Upper lobe of left lung (tissue), 6 donors: ENCODE data around the gene ELANE. TPM values are rescaled to one million over a fixed set of nuclear protein-coding genes. Genes with fewer than 3 reads are reported as not detected.
A peak's percentile ranks its signal among the peaks of the same experiment; 100 is the strongest.

Experiments used
- ATAC-seq, 2 donors: fragments of 200-7000 bp; cut with Tn5 transposase; one replicate each; pipeline ENCODE4 v1.9.1; 2022; ENCODE audit warnings: mild to moderate bottlenecking in 2 of 2, moderate library complexity in 2 of 2; ENCODE audit not compliant: low FRiP score in 2 of 2
- DNase-seq, 2 donors: peaks; one replicate each; pipeline ENCODE4 v3.0.0-alpha.2; 2019 to 2020
- H3K27ac ChIP-seq, 4 donors: fragments of 200-600 bp; sonication (generic); one replicate each; pipeline ENCODE4 v1.5.1; 2016 to 2019
- H3K27me3 ChIP-seq, 4 donors: fragments of 200-600 bp; sonication (generic); one replicate each; pipeline ENCODE4 v1.5.1; 2017 to 2019
- H3K36me3 ChIP-seq, 4 donors: fragments of 200-600 bp; sonication (generic); one replicate each; pipeline ENCODE4 v1.5.1; 2016 to 2019
- H3K4me1 ChIP-seq, 4 donors: fragments of 200-600 bp; sonication (generic); one replicate each; pipeline ENCODE4 v1.5.1; 2018 to 2019
- H3K4me3 ChIP-seq, 4 donors: fragments of 200-600 bp; sonication (generic); one replicate each; pipeline ENCODE4 v1.5.1; 2017 to 2019; ENCODE audit warnings: mild to moderate bottlenecking in 2 of 4, moderate library complexity in 1 of 4
- H3K9me3 ChIP-seq, 4 donors: fragments of 200-600 bp; sonication (generic); one replicate each; pipeline ENCODE4 v1.5.1; 2018 to 2019
- EP300 ChIP-seq, 4 donors: sonication (generic); formaldehyde crosslinking; IDR thresholded peaks; one replicate each; pipeline ENCODE4 v1.5.1; 2017; ENCODE audit warnings: antibody characterized with exemption in 4 of 4, control low read depth in 2 of 4
- POLR2A ChIP-seq, 4 donors: fragments of 450-650 bp; IDR thresholded peaks; one replicate each; pipeline ENCODE4 v1.5.1; 2016 to 2017; ENCODE audit warnings: antibody characterized with exemption in 4 of 4, mild to moderate bottlenecking in 2 of 4
- POLR2AphosphoS5 ChIP-seq, 2 donors: sonication (generic); formaldehyde crosslinking; IDR thresholded peaks; one replicate each; pipeline ENCODE4 v1.5.1; 2017; ENCODE audit warnings: antibody characterized with exemption in 2 of 2
- whole genome bisulfite sequencing, 2 donors: methylation state at CpG; one replicate each; pipeline ENCODE4 v1.1.5; 2017 to 2018; 5-methylcytosine and 5-hydroxymethylcytosine counted together
- total RNA-seq, 6 donors: library from RNA; depleted of rRNA in 4 of 6; stranded (reverse); fragments of >200 nt in 4 of 6; gene quantifications; one replicate each; pipeline versions ENCODE4 v1.1.0 to v1.2.1, GENCODE V29; 2016 to 2021
- TF ChIP-seq, protein P1 (sequence below), 6 experiments: fragments of 450-650 bp in 4 of 6; fragments of 200-600 bp in 2 of 6; sonication (generic) in 2 of 6; IDR thresholded peaks; one replicate each; pipeline ENCODE4 v1.5.1; 2016 to 2019; ENCODE audit warnings: antibody characterized with exemption in 6 of 6
- donor health status: DM: no; HTN: no; CAD: no; lungs with moderate emphysema.
- donor health status: DM: no; HTN: yes; CAD: no; lungs with severe emphysema.

Gene ELANE
- total RNA-seq, 6 donors from 2014 or later: 0.69 to 11.9 (median 1.3) TPM; not detected in 1

DNA sequence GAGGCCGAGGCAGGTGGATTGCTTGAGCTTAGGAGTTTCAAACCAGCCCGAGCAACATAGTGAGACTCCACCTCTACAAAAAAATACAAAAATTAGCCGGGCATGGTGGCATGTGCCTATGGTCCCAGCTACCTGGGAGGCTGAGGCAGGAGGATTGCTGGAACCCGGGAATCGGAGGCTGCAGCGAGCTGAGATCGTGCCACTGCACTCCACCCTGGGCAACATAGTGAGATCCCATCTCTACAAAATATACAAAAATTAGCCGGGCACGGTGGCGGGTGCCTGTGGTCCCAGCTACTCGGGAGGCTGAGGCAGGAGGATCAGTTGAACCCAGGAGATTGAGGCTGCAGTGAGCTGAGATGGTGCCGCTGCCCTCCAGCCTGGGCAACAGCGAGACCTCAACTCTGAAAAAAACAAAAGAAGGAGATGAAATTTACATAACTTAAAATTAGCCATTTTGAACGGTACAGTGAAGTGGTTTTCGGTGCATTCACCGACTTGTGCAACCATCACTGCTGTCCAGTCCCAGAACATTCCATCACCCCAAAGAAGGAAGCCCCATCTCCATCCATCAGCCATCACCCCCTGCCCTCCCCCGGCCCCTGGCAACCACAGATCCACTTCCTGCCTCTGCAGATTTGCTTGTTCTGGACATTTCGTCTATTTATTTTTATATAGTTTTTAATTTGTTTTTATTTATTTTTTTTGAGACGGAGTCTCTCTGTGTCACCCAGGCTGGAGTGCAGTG, 26.0 kb upstream of the ELANE start:
- no peak for DNase-seq
- no peak for TF ChIP-seq POLR2AphosphoS5 (IDR thresholded peaks at IDR 0.05)
- no peak for TF ChIP-seq POLR2A (IDR thresholded peaks at IDR 0.05)
- TF ChIP-seq, protein P1, sequence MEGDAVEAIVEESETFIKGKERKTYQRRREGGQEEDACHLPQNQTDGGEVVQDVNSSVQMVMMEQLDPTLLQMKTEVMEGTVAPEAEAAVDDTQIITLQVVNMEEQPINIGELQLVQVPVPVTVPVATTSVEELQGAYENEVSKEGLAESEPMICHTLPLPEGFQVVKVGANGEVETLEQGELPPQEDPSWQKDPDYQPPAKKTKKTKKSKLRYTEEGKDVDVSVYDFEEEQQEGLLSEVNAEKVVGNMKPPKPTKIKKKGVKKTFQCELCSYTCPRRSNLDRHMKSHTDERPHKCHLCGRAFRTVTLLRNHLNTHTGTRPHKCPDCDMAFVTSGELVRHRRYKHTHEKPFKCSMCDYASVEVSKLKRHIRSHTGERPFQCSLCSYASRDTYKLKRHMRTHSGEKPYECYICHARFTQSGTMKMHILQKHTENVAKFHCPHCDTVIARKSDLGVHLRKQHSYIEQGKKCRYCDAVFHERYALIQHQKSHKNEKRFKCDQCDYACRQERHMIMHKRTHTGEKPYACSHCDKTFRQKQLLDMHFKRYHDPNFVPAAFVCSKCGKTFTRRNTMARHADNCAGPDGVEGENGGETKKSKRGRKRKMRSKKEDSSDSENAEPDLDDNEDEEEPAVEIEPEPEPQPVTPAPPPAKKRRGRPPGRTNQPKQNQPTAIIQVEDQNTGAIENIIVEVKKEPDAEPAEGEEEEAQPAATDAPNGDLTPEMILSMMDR (IDR thresholded peaks at IDR 0.05): no peak
- H3K9me3 ChIP-seq: no peaks in the 10 kb centered on the region
- H3K27ac ChIP-seq: peak overlapping the region in 1 of 4 donors; percentile 17
- H3K36me3 ChIP-seq: no peaks in the 10 kb centered on the region
- WGBS, 2 donors: 72 to 75% methylated on average over 19 of the region's 19 CpGs
- peaks cover 27 to 43% (median 35%) of the 10 kb centered on the region in 4 donors for H3K4me1 ChIP-seq
- ATAC-seq: no peak
- H3K4me3 ChIP-seq: no peak overlapping the region
- peaks cover 0 to 20% (median 11%) of the 10 kb centered on the region in 4 donors for H3K27me3 ChIP-seq

GRCh38 chr19:827314-827709, 24.8 kb upstream of the ELANE start:
- TF ChIP-seq EP300 (IDR thresholded peaks at IDR 0.05) (no peak), POLR2AphosphoS5 (IDR thresholded peaks at IDR 0.05) (no peak), POLR2A (IDR thresholded peaks at IDR 0.05) (no peak)
- TF ChIP-seq, protein P1 (IDR thresholded peaks at IDR 0.05): no peak
- WGBS, 2 donors: 81 to 88% methylated on average over 11 of the region's 11 CpGs
- Histone ChIP-seq H3K36me3 (no peaks in the 10 kb centered on the region), H3K9me3 (no peaks in the 10 kb centered on the region), H3K4me1 (peaks cover 16 to 30% (median 22%) of the 10 kb centered on the region in 4 donors), H3K27ac (no peak overlapping the region), H3K27me3 (peaks cover 0 to 9% (median 3%) of the 10 kb centered on the region in 4 donors), H3K4me3 (no peak overlapping the region)
- ATAC-seq (no peak), DNase-seq (no peak)

DNA sequence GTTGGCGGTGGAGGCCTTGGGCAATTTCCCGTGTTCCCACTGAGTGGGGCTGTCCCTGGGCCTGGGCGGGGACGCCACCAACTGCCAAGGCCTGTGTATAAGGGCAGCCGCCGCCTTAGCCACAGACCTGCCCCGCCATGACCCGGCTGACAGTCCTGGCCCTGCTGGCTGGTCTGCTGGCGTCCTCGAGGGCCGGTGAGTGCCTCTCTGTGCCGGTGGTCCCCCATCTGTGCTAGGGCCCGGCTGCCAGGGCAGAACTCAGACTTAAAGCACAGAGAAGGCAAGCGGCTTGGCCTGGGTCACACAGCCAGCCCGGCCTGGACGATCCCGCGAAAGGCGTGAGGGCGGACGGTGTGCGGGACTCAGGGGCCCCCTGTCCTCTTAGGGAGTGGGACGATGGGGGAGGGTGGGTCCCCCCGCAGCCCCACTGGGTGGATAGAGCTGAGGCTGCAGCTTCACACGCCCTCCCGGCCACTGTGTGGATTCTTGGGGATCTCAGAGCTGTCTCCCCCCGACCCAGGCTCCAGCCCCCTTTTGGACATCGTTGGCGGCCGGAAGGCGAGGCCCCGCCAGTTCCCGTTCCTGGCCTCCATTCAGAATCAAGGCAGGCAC, 24.3 kb upstream of the ELANE start, which contains the start of gene AZU1:
AZU1 (plus strand) TSS at position 128 of the 612 bp plus-strand sequence; CDS start at position 138, 10 bp downstream.
- peaks cover 11 to 27% (median 19%) of the 10 kb centered on the region in 4 donors for H3K4me1 ChIP-seq
- WGBS, 2 donors: 47 to 49% methylated on average over 7 to 20 of the region's 33 CpGs
- H3K36me3 ChIP-seq: no peaks in the 10 kb centered on the region
- no peak within 1 kb of the TSS for H3K4me3 ChIP-seq
- H3K27ac ChIP-seq: peak within 1 kb of the TSS in 1 of 4 donors; percentile 26
- H3K9me3 ChIP-seq: no peaks in the 10 kb centered on the region
- TF ChIP-seq POLR2A (IDR thresholded peaks at IDR 0.05) (no peak), EP300 (IDR thresholded peaks at IDR 0.05) (no peak), POLR2AphosphoS5 (IDR thresholded peaks at IDR 0.05) (no peak)
- TF ChIP-seq, protein P1 (IDR thresholded peaks at IDR 0.05): no peak
- DNase-seq: peak; percentile 61 to 81
- ATAC-seq: peak; percentile 54 to 64
- H3K27me3 ChIP-seq: peaks cover 0 to 4% (median 0%) of the 10 kb centered on the region in 4 donors

DNA sequence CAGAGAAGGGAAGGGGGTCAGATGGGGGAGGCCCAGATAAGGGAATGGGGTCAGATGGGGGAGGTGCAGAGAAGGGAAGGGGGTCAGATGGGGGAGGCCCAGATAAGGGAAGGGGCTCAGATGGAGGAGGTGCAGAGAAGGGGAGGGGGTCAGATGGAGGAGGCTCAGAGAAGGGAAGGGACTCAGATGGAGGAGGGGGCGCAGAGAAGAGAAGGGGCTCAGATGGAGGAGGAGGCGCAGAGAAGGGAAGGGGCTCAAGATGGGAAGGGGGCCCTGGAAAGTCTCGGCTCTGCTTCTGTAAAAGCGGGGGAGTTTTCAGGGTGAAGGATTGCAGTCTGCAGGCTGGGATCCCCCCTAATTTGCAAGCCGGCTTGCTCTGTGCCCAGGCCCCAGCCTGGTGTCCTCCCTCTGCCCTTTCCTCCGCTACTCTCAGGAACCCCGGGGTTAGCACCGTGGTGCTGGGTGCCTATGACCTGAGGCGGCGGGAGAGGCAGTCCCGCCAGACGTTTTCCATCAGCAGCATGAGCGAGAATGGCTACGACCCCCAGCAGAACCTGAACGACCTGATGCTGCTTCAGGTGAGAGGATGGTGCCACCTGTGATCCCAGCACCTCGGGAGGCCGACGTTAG, 22.9 kb upstream of the ELANE start:
- WGBS, 2 donors: 66 to 67% methylated on average over 18 of the region's 18 CpGs

More for the DNA sequence above, 22.9 kb upstream of the ELANE start:
- Histone ChIP-seq H3K9me3 (no peaks in the 10 kb centered on the region), H3K4me1 (peaks cover 6 to 18% (median 11%) of the 10 kb centered on the region in 4 donors), H3K27ac (no peak overlapping the region), H3K27me3 (no peaks in the 10 kb centered on the region), H3K36me3 (no peaks in the 10 kb centered on the region), H3K4me3 (no peak overlapping the region)
- no peak for TF ChIP-seq POLR2AphosphoS5 (IDR thresholded peaks at IDR 0.05)
- DNase-seq: no peak
- no peak for ATAC-seq
